ENCODE data around the gene STRIP1.

Gene STRIP1

DNA sequence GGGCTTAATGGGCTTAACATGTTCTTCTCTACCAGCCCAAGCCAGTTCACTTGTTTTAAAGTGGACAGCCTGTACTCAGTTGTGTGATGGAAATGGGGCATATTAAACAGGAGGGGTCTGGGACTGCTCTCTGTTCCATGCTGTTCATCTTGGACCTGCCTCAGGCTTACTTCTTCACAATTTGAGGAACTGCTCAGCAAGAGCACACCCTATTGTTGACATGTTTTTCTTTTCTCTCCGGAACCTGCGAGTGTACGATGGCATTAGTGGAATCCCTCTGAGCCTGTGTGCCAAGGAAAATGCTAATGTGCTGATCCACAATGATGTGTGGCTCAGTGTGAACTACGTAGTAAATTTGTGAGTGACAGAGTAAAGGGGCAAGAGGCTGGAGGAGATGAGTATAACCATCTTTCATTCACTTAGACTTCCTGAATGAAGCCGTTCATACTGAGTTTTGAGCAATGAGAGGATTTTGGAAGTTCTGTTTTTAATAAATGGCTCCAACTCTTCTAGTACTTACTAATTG is 43.0 kb upstream of the STRIP1 start:
- no peak overlapping the region for H3K4me3 ChIP-seq (ENCODE audit: low read depth, low read length)
- TF ChIP-seq, protein P1, sequence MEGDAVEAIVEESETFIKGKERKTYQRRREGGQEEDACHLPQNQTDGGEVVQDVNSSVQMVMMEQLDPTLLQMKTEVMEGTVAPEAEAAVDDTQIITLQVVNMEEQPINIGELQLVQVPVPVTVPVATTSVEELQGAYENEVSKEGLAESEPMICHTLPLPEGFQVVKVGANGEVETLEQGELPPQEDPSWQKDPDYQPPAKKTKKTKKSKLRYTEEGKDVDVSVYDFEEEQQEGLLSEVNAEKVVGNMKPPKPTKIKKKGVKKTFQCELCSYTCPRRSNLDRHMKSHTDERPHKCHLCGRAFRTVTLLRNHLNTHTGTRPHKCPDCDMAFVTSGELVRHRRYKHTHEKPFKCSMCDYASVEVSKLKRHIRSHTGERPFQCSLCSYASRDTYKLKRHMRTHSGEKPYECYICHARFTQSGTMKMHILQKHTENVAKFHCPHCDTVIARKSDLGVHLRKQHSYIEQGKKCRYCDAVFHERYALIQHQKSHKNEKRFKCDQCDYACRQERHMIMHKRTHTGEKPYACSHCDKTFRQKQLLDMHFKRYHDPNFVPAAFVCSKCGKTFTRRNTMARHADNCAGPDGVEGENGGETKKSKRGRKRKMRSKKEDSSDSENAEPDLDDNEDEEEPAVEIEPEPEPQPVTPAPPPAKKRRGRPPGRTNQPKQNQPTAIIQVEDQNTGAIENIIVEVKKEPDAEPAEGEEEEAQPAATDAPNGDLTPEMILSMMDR (IDR thresholded peaks at IDR 0.05; ENCODE audit: low read depth, low read length, missing control alignments) = no peak
- DNase-seq (ENCODE audit: low read depth) = no peak

DNA sequence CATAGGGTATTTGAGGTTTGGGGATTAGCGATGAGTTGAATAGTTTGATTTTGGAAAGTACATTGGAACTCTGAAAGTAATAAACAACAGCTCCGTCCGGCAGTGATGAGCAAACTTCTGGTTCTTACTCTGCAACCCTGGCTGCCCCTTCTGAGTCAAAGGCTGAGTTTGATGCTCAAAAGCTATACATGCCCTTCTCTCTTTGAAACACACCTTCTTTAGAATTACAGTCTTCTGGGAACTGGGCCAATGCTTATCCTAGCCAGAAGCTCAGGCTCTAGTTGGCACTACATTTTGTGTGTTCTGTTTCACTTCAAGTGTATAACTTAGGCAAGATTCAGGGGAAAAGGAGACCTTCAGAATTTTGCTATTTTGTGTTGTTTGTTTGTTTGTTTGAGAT is 40.5 kb upstream of the STRIP1 start:
- DNase-seq (ENCODE audit: low read depth) = no peak
- H3K4me3 ChIP-seq (ENCODE audit: low read depth, low read length) = no peak overlapping the region

DNA sequence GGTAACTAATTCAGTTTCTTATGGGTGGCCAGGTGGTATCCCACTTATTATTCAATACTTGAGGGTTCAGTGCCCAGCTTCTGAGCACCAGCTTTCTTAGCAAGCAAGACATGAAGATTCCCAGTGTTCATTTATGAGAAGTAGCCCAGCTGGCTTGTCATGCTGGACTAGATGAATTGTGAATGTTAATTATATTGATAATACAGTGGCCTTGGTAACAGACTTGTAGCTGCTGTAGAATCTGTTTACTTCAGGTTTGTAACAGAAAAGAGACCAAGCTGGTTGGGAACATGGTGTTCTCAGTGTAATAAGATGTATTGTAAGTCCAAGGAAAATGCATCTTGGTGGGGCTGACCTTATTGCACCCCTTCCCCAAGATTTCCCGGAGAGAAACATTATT is 39.8 kb upstream of the STRIP1 start:
- no peak overlapping the region for H3K4me3 ChIP-seq (ENCODE audit: low read depth, low read length)
- TF ChIP-seq, protein P1 (IDR thresholded peaks at IDR 0.05; ENCODE audit: low read depth, low read length, missing control alignments) = no peak
- DNase-seq (ENCODE audit: low read depth) = no peak

More for the DNA sequence above, 40.5 kb upstream of the STRIP1 start:
- TF ChIP-seq, protein P1 (IDR thresholded peaks at IDR 0.05; ENCODE audit: low read depth, low read length, missing control alignments) = no peak

DNA sequence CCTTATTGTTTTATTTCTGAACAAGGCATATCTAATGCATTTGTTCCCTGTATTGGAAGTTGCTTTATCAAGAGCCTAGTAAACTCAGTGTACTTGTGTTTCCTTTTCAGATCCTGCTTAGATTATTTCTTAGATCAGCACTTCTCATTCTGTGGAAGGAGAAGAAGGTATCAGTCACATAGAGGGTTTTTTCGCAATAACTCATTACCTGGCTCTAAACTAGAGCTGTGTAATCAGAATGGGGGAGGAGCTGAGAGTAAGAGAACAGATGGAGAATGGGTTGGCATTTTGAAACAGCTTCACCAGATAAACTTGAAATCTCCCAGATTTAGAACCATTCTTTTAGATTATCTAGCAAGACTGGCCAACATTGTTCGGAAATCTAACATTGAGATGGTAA is 38.9 kb upstream of the STRIP1 start:
- DNase-seq (ENCODE audit: low read depth) = no peak
- H3K4me3 ChIP-seq (ENCODE audit: low read depth, low read length) = no peak overlapping the region
- TF ChIP-seq, protein P1 (IDR thresholded peaks at IDR 0.05; ENCODE audit: low read depth, low read length, missing control alignments) = no peak

DNA sequence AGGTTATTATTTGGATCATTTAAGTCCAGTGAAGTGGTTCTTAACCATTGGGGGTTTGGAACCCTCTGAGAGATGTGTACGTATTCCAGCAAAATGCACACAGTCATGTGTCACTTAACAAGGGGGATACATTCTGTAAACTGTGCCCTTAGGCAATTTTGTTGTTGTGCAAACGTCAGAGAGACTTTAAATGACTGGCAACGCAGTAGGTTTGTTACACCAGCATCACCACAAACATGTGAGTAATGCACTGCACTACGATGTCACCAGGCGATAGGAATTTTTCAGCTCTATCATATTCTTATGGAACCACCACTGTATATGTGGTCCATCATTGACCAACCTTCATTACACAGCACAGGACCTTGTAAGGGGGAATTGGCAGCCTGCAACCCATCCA is 37.9 kb upstream of the STRIP1 start:
- H3K4me3 ChIP-seq (ENCODE audit: low read depth, low read length) = no peak overlapping the region
- TF ChIP-seq, protein P1 (IDR thresholded peaks at IDR 0.05; ENCODE audit: low read depth, low read length, missing control alignments) = no peak
- DNase-seq (ENCODE audit: low read depth) = no peak

DNA sequence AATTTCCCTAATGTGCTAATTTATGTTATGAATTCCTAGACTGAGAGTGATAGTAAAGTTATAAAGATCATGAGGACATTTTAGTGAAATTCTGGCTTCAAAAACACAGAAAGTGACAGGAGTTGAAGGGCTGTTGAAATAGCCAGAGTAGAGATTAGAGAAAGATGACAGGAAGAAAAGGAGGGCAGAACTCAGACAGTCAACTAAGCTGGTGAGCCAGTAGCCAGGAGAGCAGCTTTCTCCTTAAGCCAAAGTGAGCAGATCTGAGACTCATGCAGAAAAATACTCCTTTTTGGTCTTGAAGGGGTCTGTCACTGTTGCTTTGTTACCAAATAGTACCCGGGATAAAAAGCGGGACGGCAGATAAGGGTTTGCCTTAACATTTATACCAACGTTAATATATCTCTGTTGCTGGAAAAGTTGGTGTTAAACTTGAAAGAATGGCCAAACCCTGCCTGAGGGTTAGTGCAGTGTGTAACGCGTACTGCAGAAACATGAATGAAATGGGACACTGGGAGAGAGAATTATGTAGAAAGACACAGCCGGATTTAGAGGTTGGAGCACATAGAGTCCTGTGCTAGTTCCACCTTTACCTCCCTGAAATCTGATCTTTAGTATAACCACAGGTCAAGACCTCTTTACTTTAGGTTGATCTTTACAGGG is 37.1 kb upstream of the STRIP1 start:
- H3K4me3 ChIP-seq (ENCODE audit: low read depth, low read length) = no peak overlapping the region
- TF ChIP-seq, protein P1 (IDR thresholded peaks at IDR 0.05; ENCODE audit: low read depth, low read length, missing control alignments) = no peak
- no peak for DNase-seq (ENCODE audit: low read depth)

DNA sequence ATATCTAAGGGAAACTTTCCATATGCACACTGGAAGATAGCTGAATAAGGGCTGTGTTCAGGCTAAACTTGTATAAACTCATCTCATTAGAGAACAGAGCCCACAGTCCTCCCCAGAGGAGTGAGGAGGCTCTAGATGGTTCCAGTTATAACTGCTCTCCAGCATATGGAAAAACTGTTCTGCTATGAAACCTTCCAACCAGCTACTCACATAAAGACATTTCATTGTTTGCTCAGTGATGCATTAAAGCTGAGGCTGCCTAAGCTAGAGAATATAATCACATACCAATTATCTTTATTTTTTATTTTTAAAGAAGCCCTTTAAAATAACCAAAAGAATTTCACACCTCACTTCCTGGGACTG is 36.6 kb upstream of the STRIP1 start:
- TF ChIP-seq, protein P1 (IDR thresholded peaks at IDR 0.05; ENCODE audit: low read depth, low read length, missing control alignments) = no peak
- no peak for DNase-seq (ENCODE audit: low read depth)
- no peak overlapping the region for H3K4me3 ChIP-seq (ENCODE audit: low read depth, low read length)

Measured in GM12864 (cell line).